Hindlimb muscle (tissue), 1 donor: Measurements from ENCODE around the gene LIN37. TPM values are rescaled to one million over a fixed set of nuclear protein-coding genes. Genes with fewer than 3 reads are reported as not detected.
"Not testable (repeated sequence)": the region's sequence is repeated elsewhere in the genome, so short reads cannot be mapped to it uniquely, and the experiment has no call there.

Source experiments
- DNase-seq: peaks from one replicate; pipeline ENCODE4 v3.0.0-alpha.2; 2013
- polyA plus RNA-seq: library from polyadenylated mRNA; unstranded; fragments of 120-200 nt; gene quantifications from one replicate; pipeline ENCODE4 v1.2.1, GENCODE V29; 2013; ENCODE audit not compliant: insufficient read length

LIN37 gene
- polyA plus RNA-seq, 1 donor, result 8.9 TPM

DNA sequence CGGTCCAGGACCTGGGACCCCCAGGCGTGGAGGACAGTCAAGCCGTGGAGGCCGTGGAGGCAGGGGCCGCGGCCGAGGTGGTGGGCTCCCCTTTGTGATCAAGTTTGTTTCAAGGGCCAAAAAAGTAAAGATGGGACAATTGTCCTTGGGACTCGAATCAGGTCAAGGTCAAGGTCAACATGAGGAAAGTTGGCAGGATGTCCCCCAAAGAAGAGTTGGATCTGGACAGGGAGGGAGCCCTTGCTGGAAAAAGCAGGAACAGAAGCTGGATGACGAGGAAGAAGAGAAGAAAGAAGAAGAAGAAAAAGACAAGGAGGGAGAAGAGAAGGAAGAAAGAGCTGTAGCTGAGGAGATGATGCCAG is 28.2 kb upstream of the LIN37 start:
- no peak for DNase-seq

DNA sequence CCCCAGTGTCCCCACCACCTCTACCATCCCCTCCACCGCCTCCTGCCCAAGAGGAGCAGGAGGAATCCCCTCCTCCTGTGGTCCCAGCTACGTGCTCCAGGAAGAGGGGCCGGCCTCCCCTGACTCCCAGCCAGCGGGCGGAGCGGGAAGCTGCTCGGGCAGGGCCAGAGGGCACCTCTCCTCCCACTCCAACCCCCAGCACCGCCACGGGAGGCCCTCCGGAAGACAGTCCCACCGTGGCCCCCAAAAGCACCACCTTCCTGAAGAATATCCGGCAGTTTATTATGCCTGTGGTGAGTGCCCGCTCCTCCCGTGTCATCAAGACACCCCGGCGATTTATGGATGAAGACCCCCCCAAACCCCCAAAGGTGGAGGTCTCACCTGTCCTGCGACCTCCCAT is 27.7 kb upstream of the LIN37 start:
- DNase-seq, result no peak

DNA sequence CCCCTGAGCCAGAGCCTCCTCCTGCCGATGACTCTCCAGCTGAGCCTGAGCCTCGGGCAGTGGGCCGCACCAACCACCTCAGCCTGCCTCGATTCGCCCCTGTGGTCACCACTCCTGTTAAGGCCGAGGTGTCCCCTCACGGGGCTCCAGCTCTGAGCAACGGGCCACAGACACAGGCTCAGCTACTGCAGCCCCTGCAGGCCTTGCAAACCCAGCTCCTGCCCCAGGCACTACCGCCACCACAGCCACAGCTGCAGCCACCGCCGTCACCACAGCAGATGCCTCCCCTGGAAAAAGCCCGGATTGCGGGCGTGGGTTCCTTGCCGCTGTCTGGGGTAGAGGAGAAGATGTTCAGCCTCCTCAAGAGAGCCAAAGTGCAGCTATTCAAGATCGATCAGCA is 27.0 kb upstream of the LIN37 start:
- no peak for DNase-seq

DNA sequence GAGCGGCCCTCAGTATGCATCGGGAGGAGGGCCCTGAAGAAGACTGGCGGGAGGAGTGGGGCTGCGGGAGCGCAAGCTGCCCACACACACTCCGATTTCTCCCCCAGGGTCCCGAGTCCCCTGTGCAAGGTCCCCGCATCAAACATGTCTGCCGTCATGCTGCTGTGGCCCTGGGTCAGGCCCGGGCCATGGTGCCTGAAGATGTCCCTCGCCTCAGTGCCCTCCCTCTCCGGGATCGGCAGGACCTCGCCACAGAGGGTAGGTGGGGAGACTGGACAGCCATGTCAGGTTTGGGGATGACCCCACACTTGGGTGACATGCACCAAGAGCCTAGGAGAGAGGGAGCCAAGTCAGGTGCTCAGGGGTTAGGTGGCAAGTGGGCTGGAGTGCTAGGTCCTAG is 25.9 kb upstream of the LIN37 start:
- DNase-seq, result no peak

DNA sequence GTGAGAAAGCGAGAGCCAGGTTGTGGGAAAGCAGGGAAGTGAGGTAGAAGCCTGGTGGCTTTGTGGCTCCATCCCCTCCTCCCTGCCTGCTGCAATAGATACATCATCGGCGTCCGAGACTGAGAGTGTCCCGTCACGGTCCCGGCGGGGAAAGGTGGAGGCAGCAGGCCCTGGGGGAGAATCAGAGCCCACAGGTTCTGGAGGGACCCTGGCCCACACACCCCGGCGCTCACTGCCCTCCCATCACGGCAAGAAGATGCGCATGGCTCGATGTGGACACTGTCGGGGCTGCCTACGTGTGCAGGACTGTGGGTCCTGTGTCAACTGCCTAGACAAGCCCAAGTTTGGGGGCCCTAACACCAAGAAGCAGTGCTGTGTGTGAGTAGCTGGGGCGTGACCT is 25.5 kb upstream of the LIN37 start:
- no peak for DNase-seq

DNA sequence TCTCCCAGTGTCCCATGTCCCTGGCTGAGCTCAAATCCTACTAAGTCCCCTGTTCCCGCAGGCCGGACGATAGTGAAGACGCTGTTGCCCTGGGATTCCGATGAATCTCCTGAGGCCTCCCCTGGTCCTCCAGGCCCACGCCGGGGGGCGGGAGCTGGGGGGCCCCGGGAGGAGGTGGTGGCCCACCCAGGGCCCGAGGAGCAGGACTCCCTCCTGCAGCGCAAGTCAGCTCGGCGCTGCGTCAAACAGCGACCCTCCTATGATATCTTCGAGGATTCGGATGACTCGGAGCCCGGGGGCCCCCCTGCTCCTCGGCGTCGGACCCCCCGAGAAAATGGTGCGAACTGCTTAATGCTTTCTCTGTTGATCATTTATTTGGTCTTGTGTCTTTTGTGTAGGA is 24.7 kb upstream of the LIN37 start:
- no peak for DNase-seq

DNA sequence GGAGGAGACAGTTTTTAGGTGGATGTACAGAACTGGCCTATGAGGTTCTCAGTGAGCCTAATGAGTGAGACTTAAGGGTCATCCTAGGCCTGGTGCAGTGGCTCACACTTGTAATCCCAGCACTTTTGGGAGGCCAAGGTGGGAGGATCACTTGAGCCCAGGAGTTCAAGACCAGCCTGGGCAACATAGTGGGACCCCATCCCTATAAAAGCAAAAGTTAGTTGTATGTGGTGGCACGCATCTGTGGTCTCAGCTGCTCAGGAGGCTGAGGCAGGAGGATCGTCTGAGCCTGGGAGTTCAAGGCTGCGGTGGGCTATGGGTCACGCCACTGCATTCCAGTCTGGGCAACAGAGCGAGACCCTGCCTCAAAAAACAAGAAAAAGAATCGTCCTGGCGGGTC is 24.2 kb upstream of the LIN37 start:
- not testable (repeated sequence) for DNase-seq

DNA sequence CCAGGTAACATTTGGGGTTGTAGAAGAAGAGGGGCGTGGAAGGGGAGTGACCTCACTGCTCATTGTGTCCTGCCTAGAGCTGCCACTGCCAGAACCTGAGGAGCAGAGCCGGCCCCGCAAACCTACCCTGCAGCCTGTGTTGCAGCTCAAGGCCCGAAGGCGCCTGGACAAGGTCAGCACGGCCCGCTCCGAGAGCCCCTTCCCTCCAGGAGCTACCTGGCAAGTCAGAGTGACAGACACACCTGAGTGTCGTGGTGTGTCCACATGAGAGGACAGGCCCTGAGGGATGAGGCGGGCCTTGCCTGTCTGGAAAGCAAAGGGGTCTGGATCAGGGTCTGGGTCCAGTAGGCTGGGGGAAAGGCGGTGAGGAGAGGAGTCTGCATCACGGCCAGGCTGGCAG is 23.8 kb upstream of the LIN37 start:
- DNase-seq, result no peak

DNA sequence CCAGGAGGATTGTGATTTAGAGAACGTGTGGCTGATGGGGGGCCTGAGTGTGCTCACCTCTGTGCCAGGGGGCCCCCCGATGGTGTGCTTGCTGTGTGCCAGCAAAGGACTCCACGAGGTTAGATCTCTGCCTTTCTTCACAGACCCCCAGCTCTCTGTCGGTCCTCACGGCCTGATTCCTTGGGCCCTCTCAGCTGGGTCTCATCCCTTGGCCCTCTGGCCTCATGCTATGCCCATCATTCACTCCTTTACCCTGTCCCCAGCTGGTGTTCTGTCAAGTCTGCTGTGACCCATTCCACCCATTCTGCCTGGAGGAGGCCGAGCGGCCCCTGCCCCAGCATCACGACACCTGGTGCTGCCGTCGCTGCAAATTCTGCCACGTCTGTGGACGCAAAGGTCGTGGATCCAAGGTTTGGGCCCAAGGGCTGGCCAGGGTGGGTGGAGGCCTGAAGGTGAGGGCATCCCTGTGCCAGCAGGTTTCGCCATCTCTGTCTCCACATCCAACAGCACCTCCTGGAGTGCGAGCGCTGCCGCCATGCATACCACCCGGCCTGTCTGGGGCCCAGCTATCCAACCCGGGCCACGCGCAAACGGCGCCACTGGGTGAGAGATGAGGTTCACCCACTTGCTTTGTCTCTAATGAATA is 23.0 kb upstream of the LIN37 start:
- no peak for DNase-seq

DNA sequence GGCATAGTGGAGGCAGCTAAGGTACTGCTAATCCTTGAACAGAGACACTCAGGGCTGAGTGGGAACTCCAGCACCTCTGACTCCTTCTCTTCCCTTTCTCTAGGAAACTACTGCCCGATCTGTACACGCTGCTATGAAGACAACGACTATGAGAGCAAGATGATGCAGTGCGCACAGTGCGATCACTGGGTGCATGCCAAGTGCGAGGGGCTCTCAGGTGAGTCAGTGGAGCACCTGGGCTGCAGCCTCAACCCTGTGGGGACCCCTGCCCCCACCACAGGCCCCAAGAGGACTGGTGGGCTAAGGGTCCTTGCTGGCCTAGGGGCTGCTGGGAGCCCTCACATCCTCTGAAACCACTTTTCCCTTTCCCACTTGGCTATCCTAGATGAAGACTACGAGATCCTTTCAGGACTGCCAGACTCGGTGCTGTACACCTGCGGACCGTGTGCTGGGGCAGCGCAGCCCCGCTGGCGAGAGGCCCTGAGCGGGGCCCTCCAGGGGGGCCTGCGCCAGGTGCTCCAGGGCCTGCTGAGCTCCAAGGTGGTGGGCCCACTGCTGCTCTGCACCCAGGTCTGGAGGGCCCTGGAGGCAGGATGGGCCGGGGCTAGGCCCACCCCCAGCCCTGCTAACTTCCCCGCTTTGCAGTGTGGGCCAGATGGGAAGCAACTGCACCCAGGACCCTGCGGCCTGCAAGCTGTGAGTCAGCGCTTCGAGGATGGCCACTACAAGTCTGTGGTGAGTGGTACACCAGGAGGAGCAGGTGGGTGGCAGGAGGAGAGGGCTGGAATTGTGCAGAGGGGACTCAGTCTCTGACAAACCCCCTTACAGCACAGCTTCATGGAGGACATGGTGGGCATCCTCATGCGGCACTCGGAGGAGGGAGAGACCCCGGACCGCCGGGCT is 21.1 kb upstream of the LIN37 start:
- no peak for DNase-seq

DNA sequence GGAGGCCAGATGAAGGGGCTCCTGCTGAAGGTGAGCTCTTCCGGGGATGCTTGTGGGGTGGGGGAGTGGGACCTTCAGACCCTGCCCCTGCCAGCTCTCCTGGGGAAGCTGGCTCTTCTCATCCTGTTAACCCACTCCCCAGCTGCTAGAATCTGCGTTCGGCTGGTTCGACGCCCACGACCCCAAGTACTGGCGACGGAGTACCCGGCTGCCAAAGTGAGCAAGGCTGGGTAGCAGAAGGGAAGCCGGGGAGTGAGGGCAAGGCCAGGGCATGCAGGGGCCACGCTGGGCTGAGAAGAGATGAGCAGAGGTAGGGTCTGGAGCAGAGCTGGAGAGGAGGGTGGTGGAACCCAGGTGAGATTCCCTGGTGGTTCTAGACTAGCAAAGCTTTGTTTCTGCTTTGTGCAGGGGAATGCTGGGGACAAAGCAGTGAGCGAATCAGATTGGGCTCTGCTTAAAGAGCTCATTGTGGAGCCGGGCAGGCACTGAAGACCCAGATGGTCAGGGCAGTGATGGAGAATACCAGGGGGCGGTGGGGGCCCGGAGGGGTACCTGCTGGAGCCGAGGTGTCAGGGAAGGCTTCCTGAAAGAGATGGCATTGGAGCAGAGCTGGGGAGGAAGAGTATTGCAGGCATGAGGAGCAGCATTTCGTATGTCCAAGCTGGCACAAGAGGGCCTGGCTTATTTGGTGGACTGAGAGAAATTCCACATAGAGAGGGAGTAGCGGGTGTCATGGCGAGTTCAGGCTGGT is 20.2 kb upstream of the LIN37 start:
- DNase-seq, result no peak

DNA sequence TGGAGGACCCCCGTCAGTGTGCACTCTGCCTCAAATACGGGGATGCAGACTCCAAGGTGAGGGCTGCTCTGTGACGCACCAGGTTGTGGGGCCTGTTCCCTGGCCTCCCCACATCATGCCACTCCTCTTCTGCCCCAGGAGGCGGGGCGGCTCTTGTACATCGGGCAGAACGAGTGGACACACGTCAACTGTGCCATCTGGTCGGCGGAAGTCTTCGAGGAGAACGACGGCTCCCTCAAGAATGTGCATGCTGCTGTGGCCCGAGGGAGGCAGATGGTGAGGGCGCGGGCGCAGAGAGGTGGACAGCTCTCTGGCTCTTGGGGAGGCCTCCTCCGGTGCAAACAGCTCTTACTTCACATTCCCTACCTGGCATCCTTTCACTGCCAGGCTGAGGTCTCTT is 19.4 kb upstream of the LIN37 start:
- DNase-seq, result no peak

DNA sequence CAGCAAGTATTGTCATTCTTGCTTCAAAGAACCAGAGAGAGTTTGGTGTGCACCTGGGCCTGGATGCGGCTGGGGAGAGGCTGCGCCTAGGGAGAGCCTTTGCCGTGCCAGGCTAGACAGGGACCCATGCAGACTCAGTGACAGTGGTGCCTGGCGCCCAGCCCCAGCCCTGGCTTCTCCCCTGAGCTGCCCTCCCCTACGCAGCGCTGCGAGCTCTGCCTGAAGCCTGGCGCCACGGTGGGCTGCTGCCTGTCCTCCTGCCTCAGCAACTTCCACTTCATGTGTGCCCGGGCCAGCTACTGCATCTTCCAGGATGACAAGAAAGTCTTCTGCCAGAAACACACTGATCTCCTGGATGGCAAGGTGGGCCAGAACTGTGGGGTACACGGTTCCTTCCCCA is 18.6 kb upstream of the LIN37 start:
- DNase-seq, result no peak

DNA sequence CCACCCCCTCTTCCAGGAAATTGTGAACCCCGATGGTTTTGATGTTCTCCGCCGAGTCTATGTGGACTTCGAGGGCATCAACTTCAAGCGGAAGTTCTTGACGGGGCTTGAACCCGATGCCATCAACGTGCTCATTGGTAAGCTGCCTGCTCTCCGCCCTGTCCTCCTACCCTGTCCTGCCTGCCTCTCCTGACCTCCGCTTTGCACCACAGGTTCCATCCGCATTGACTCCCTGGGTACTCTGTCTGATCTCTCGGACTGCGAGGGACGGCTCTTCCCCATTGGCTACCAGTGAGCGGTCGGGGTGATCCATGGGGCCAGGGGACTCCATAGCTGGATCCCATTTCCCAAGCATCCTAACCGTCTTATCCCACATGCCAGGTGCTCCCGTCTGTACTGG is 18.1 kb upstream of the LIN37 start:
- DNase-seq, result no peak

DNA sequence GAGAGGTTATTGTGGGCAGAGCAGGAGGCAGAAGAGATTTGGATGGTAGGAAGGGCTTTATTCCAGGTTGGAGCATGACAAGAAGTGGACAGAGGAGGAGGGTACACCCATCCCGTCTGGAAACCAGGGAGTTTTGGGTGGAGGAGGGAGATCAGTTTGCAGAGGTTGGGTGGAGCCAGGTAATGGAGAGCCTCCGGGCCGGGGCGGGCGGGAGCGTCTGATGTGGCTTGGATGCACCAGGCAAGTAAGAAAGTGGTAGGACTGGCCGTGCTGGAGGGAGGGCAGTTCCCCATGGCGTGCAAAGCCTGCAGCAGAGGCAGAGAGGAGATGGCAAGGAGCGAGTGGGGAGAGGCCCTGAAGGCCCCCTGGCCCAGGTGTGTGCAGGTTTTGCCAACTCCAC is 17.0 kb upstream of the LIN37 start:
- no peak for DNase-seq

DNA sequence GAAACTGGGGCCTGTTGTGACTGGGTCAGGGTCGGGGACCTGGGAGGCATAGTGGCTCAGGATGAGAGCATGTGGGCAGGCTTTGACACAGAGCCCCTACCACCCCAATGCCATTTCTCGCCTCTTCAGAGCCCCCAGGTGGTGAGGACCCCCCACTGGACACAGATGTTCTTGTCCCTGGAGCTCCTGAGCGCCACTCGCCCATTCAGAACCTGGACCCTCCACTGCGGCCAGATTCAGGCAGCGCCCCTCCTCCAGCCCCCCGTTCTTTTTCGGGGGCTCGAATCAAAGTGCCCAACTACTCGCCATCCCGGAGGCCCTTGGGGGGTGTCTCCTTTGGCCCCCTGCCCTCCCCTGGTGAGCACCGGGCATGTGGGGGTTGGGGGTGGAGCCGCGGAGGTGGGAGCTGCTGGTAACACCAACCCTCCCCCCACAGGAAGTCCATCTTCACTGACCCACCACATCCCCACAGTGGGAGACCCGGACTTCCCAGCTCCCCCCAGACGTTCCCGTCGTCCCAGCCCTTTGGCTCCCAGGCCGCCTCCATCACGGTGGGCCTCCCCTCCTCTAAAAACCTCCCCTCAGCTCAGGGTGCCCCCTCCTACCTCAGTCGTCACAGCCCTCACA is 16.5 kb upstream of the LIN37 start:
- DNase-seq, result no peak

DNA sequence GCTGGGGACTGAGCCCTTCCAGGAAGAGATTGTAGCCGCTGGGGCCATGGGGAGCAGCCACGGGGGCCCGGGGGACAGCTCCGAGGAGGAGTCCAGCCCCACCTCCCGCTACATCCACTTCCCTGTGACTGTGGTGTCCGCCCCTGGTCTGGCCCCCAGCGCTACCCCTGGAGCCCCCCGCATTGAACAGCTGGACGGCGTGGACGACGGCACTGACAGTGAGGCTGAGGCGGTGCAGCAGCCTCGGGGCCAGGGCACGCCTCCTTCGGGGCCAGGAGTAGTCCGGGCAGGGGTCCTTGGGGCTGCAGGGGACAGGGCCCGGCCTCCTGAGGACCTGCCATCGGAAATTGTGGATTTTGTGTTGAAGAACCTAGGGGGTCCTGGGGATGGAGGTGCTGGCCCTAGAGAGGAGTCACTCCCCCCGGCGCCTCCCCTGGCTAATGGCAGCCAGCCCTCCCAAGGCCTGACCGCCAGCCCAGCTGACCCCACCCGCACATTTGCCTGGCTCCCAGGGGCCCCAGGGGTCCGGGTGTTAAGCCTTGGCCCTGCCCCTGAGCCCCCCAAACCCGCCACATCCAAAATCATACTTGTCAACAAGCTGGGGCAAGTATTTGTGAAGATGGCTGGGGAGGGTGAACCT is 15.7 kb upstream of the LIN37 start:
- no peak for DNase-seq

DNA sequence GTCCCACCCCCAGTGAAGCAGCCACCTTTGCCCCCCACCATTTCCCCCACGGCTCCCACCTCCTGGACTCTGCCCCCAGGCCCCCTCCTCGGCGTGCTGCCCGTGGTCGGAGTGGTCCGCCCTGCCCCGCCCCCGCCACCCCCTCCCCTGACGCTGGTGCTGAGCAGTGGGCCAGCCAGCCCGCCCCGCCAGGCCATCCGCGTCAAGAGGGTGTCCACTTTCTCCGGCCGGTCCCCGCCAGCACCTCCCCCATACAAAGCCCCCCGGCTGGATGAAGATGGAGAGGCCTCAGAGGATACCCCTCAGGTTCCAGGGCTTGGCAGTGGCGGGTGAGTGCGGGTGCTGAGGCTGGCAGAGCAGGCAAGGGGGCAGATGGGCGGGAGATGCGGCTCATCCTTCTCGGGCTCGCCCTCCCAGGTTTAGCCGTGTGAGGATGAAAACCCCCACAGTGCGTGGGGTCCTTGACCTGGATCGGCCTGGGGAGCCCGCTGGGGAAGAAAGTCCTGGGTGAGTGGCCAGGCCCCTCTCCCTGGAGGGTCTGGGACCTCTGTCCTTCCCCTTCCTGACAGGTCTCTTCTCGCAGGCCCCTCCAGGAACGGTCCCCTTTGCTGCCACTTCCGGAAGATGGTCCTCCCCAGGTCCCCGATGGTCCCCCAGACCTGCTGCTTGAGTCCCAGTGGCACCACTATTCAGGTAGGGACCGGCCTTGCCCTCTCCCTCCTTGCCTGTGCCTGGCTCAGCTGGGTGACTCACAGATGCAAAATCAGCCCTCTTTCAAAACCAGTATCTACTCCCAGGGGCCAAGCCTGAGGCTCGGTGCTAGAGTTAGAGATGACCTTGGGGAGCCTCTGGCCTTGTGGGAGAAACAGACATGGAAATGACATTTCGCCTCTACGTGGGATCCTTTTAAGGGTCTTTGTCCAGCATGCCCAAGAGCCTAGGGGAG is 14.9 kb upstream of the LIN37 start:
- no peak for DNase-seq

DNA sequence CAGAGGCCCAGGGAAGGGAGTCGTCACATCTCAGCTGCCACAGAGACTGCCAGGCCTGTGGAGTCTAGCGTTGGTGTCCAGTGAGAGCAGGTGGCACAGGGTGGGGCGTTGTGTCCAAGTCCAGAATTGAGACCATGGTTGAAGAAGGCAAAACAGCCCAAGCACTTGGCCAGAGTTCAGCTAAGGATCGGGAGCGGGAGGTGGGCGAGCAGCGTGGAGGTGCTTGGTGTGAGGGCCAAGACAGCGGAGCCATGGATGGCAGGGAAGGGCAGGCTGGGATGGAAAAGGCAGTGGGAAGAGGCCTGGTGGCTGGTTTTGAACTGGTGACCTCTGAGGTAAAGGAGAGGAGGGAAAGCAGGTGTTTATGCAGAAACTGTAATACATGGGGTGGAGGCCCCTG is 14.1 kb upstream of the LIN37 start:
- DNase-seq, result no peak

DNA sequence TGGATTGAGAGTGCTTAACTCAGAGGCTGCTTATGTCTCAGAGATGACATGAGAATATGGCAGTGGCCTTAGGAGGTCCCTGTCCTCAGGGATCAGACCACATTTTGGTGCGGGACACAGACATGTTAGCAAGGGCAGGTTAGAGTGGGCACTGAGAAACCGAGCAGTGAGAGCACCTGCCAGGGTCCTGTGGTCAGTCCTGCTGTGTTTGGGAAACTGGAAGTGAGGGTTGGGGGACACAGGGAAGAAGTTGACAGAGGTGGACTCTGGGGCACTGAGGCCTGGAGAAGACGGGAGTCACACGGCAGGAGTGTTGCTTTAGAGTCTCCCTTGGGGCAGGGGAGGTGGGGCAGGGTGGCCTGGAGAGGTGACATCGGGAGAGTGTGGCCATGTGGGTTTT is 13.5 kb upstream of the LIN37 start:
- DNase-seq, result no peak
